ENCODE measurements around the gene STK11.

Gene STK11

GRCh38 chr19:1163934-1164683 lies 41.5 kb upstream of the STK11 start:
- Histone ChIP-seq H2AFZ (ENCODE audit: low read length) (no peak overlapping the region), H3K9me3 (ENCODE audit: insufficient read depth, low read depth, low read length) (no peaks in the 10 kb centered on the region), H3K4me3 (ENCODE audit: low read length, poor library complexity, severe bottlenecking) (no peak overlapping the region), H3K36me3 (ENCODE audit: insufficient read depth, low read length) (no peaks in the 10 kb centered on the region), H3K4me2 (ENCODE audit: low read depth, low read length, poor library complexity, severe bottlenecking) (no peak overlapping the region), H3K79me2 (ENCODE audit: insufficient read depth, low read length) (peaks cover 38% of the 10 kb centered on the region; the same call in 1 of the 2 replicates), H3K9ac (ENCODE audit: low read depth, low read length, poor library complexity, severe bottlenecking) (no peak overlapping the region), H4K20me1 (ENCODE audit: insufficient read depth, low read length, poor library complexity, severe bottlenecking) (peaks cover 18% of the 10 kb centered on the region), H3F3A (ENCODE audit: low read depth) (no peaks in the 10 kb centered on the region), H3K27me3 (ENCODE audit: insufficient read depth, low read length, poor library complexity, severe bottlenecking) (no peaks in the 10 kb centered on the region), H3K4me1 (ENCODE audit: insufficient read depth, low read length, poor library complexity, severe bottlenecking) (peaks cover 6% of the 10 kb centered on the region), H3K9me2 (replicated peaks; ENCODE audit: low read depth, low read length) (no peaks in the 10 kb centered on the region)
- TF ChIP-seq EZH2phosphoT487 (IDR thresholded peaks at IDR 0.05; ENCODE audit: borderline replicate concordance) = no peak
- TF ChIP-seq, protein P1, sequence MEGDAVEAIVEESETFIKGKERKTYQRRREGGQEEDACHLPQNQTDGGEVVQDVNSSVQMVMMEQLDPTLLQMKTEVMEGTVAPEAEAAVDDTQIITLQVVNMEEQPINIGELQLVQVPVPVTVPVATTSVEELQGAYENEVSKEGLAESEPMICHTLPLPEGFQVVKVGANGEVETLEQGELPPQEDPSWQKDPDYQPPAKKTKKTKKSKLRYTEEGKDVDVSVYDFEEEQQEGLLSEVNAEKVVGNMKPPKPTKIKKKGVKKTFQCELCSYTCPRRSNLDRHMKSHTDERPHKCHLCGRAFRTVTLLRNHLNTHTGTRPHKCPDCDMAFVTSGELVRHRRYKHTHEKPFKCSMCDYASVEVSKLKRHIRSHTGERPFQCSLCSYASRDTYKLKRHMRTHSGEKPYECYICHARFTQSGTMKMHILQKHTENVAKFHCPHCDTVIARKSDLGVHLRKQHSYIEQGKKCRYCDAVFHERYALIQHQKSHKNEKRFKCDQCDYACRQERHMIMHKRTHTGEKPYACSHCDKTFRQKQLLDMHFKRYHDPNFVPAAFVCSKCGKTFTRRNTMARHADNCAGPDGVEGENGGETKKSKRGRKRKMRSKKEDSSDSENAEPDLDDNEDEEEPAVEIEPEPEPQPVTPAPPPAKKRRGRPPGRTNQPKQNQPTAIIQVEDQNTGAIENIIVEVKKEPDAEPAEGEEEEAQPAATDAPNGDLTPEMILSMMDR (conservative IDR thresholded peaks at IDR 0.05; ENCODE audit: low read length) = no peak

DNA sequence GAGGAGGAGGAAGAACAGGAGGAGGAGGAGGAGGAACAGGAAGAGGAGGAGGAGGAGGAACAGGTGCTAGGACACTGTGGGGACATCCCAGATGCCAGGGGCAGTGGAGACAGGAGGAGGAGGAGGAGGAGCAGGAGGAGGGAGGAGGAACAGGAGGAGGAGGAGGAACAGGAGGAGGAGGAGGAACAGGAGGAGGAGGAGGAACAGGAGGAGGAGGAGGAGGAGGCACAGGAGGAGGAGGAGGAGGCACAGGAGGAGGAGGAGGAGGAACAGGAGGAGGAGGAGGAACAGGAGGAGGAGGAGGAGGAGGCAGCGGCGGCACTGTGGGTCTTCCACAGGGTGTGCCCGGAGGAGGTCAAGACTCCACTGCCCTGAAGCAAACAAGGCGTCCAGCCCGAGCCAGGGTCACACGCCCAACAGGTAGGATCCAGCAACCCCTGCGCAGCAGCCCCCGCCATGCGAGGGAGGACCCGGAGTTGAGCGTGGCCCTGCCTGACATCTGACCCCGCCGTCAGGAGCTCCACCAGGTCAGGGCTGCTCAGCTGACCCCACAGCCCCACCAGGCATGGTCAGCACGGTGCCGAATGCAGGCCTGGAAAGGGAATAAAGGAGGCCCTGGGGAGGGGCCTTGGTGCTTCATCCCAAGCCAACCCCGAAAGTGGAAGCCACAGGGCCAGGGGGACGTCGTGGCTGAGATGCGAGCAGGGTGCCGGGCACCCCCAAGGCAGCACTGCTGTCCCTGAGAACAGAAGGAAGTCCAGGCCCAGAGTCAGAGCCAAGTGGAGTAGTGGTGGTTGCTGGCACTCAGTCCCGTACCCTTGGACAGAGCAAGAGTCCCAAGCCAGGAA lies 40.7 kb upstream of the STK11 start:
- Histone ChIP-seq H3K9me2 (replicated peaks; ENCODE audit: low read depth, low read length) (no peaks in the 10 kb centered on the region), H3K4me1 (ENCODE audit: insufficient read depth, low read length, poor library complexity, severe bottlenecking) (peaks cover 11% of the 10 kb centered on the region), H3K79me2 (ENCODE audit: insufficient read depth, low read length) (peaks cover 46% of the 10 kb centered on the region; the same call in 1 of the 2 replicates), H3K9ac (ENCODE audit: low read depth, low read length, poor library complexity, severe bottlenecking) (no peak overlapping the region), H3F3A (ENCODE audit: low read depth) (no peaks in the 10 kb centered on the region), H4K20me1 (ENCODE audit: insufficient read depth, low read length, poor library complexity, severe bottlenecking) (peaks cover 18% of the 10 kb centered on the region), H3K4me2 (ENCODE audit: low read depth, low read length, poor library complexity, severe bottlenecking) (no peak overlapping the region), H3K9me3 (ENCODE audit: insufficient read depth, low read depth, low read length) (no peaks in the 10 kb centered on the region), H3K36me3 (ENCODE audit: insufficient read depth, low read length) (no peaks in the 10 kb centered on the region), H3K27me3 (ENCODE audit: insufficient read depth, low read length, poor library complexity, severe bottlenecking) (no peaks in the 10 kb centered on the region), H3K4me3 (ENCODE audit: low read length, poor library complexity, severe bottlenecking) (no peak overlapping the region), H2AFZ (ENCODE audit: low read length) (no peak overlapping the region)
- TF ChIP-seq, protein P1 (conservative IDR thresholded peaks at IDR 0.05; ENCODE audit: low read length) = no peak
- no peak for TF ChIP-seq EZH2phosphoT487 (IDR thresholded peaks at IDR 0.05; ENCODE audit: borderline replicate concordance)

GRCh38 chr19:1166872-1167573 lies 38.6 kb upstream of the STK11 start:
- no peaks in the 10 kb centered on the region for H3K9me3 ChIP-seq (ENCODE audit: insufficient read depth, low read depth, low read length)
- TF ChIP-seq EZH2phosphoT487 (IDR thresholded peaks at IDR 0.05; ENCODE audit: borderline replicate concordance) = no peak
- TF ChIP-seq, protein P1 (conservative IDR thresholded peaks at IDR 0.05; ENCODE audit: low read length) = no peak
- no peaks in the 10 kb centered on the region for H3K9me2 ChIP-seq (replicated peaks; ENCODE audit: low read depth, low read length)
- H3K4me2 ChIP-seq (ENCODE audit: low read depth, low read length, poor library complexity, severe bottlenecking) = no peak overlapping the region
- no peaks in the 10 kb centered on the region for H3K27me3 ChIP-seq (ENCODE audit: insufficient read depth, low read length, poor library complexity, severe bottlenecking)
- H3K9ac ChIP-seq (ENCODE audit: low read depth, low read length, poor library complexity, severe bottlenecking) = no peak overlapping the region
- peaks cover 67% of the 10 kb centered on the region for H3K79me2 ChIP-seq (ENCODE audit: insufficient read depth, low read length)
- no peak overlapping the region for H2AFZ ChIP-seq (ENCODE audit: low read length)
- H3F3A ChIP-seq (ENCODE audit: low read depth) = no peaks in the 10 kb centered on the region
- no peak overlapping the region for H3K4me3 ChIP-seq (ENCODE audit: low read length, poor library complexity, severe bottlenecking)
- H3K4me1 ChIP-seq (ENCODE audit: insufficient read depth, low read length, poor library complexity, severe bottlenecking) = peaks cover 20% of the 10 kb centered on the region
- no peaks in the 10 kb centered on the region for H3K36me3 ChIP-seq (ENCODE audit: insufficient read depth, low read length)
- peaks cover 29% of the 10 kb centered on the region for H4K20me1 ChIP-seq (ENCODE audit: insufficient read depth, low read length, poor library complexity, severe bottlenecking)

Measured in Loucy (cell line).